OCI-M1 (cell line): Measurements from ENCODE around the gene ZNRF3.

Experiments used
- DNase-seq: peaks from one replicate; lab custom pipeline; 2025; lab: John Stamatoyannopoulos, UW

ZNRF3 gene

DNA sequence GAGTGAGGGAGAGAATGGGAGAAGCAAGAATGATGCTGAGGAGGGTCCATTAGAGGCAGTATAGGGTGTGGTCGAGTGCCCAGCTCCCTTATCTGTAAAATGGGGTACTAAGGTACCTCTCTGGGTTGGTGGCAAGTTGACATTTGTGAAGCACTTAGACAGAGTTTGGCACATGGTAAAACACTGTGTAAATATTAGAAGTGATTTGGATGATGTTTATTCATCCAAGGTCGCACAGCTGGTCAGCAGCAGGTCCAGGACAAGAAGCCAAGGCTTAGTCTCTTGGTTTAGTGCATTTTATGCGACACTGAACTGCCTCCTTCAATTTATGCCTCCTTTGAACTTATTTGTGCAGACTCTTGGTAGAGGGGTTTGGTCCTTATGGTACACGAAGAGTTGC is 208.9 kb downstream of the ZNRF3 start:
- no peak for DNase-seq

DNA sequence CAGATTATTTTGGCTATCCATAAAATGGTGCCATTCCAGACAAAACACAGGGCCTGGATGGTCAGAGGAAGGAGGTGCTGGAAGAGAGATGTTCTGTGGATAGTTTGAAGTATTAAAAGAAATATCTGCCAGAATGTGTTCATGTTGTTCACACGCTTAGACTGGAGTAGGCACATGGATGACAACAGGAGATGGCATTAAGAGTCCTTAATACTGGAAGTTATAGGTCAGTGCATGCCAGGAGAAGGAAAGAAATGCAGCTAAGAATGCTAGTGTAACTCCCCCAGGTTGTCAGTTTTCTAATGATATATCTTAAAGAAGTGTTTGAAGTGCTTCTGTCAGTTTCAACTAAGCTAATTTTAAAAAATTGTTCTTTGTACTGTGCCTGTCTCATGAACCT is 209.7 kb downstream of the ZNRF3 start:
- DNase-seq: no peak

DNA sequence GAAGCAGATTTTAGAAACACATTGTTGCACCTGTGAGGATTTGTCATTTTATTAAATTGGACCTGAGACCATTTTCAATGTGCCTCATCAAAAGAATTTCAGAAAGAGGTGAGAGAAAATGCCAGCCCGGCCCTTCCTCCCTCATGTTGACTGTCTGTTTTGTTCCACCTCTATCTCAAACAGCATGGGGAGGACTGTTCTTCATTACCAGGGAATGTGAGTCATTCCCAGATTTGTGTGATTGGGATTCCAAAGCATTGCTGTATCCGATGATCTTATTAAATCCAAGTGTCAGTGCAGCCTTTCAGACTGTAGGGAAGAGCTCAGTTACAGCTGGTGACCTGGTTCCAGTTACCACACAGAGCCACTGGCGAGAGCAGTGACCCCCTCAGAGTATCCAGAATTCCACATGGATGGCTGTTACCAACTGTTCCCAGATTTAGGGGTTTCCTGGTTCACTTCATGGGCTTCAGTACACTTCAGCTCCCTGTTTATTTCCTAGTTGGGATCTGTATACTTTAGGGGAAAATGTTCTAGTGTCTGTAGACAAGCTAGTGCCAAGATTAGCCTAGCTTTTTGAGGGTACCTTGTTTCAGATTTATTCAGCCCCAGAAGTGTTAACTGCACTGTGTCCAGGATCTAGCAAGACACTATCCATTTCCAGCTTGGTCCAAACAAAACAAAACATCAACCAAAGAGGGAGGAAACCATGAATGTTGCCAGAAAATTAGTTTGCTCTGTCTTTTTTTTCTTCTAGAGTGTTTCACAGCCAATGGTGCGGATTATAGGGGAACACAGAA is 210.3 kb downstream of the ZNRF3 start:
- no peak for DNase-seq

DNA sequence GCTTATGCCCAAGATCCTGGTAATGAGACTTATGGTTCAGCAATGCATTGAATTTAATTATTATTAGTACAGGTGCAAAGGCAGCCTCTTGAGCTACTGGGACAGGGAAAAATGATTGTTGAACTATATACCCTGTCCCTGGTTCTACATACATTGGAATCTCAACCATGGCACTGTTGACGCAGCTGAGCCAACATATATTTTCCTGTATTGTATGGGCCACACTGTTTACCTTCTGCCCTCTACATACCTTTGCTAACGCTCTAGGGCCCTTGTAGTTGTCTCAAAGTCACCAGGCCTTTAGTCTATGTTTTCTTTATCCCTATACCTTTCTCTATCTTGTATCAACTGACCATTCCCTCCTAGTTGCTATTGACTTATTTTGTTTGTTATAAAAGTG is 212.1 kb downstream of the ZNRF3 start:
- no peak for DNase-seq

DNA sequence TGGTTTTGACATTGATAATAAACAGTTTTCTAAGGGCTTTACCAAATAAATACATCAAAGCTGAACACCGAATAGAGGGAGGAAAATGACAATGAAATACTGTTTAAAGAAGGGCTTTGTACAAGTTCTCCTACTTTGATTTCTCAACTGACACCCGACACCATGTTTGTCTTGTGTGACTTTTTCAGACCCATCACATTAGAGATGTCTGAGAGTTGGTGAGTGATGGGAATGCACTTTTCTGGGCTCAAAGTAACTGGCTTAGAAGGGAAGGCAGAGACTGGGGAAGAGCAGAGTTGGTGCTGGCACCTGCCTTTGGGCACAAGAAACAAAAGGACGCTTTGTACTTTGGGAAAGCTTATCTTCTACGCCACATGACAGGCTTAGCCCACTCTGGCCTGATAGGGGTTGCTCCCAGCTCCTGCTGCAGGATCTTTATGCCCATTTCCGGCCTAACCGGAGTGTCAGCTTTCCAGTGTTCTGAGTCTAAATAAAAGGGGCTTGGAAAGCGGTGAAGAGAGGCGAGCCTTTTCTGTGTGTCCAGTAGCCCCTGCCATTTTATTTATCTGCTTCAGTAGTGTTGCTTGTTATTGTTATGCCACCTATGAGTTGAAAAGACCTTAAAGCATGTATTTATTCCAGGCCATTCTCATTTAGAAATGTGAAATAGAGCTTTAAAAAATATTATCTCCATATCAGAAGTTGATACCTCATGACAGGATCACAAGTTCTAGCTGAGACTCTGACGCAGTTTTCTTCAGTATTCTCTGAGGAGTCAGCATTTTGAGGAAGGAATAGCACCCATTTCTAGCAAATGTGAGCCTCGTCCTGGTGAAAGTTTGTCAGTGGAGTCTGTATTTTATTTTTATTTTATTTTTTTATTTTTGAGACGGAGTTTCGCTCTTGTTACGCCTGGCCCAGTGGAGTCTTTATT is 213.6 kb downstream of the ZNRF3 start:
- DNase-seq: peak; percentile 90

DNA sequence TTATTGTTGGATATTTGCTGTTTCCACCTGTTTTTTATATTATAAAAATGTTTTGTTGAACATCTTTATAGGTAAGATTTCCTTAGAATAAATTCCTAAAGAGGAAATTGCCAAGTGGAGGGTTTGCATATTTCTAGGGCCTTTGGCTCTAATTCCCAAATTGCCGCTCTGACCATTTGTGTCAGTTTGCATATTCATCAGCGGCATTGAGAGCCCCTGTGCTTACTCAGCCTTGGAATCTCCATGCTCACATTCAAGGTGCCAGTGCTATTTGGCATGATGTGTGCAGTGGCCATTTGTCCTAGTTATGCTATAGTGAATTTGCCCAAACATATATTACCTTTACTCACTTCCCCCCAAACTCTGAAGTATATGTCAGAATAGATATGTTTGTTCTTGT is 214.9 kb downstream of the ZNRF3 start:
- no peak for DNase-seq

DNA sequence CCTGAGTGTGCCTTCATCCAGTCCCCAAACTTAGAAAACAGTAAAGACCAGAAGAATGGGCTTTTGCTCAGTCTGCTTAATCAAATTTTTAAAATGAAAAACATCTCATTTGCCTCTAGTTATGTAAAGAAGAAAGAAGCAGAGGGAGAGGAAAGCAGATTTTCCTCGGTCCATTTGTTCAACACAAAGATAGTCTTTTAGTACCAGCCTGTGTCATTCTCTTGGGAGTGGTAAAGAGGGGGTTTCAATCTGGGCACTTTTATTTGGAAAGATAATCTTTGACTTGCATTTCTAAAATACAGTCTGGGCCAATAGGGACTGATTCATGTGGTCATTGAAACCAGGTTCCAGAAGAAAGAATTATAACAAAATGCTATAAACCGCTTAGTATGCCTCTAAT is 218.9 kb downstream of the ZNRF3 start:
- no peak for DNase-seq

DNA sequence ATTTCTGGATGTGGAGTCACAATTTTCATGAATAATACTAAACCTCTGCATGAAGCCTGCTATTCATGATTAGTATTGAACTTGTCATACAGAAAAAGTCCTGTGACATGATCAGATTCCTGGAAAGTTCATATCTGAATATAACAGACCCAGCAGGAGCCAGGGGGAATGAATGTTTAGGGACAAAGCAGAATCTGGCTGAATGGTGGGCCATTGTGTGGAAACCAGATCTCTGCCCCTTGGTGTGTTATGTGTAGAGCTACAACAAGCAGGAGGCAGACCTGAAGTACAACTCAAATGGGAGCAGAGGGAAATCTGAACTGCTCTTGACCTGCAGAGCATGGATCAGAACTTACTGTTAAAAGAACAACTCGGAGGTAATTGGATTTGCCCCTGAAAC is 219.7 kb downstream of the ZNRF3 start:
- peak; percentile 27 for DNase-seq

DNA sequence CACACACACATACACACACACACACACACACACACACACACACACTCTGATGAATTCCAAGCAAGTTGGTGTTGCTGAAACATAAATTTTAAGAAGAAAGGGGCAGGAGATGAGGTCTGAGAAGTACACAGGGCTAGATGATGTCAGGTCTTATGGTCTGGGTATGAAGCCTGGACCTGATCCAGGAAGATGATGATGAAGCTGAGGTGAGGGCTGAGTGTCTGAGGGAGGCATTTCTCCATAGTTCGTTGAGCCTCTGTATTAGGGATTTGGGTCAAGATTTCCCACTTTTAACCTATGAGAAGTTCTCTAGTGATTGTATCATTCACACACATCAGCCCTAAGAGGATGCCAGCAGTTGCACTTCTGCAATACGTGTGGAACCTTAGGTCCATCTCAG is 222.1 kb downstream of the ZNRF3 start:
- DNase-seq: no peak

DNA sequence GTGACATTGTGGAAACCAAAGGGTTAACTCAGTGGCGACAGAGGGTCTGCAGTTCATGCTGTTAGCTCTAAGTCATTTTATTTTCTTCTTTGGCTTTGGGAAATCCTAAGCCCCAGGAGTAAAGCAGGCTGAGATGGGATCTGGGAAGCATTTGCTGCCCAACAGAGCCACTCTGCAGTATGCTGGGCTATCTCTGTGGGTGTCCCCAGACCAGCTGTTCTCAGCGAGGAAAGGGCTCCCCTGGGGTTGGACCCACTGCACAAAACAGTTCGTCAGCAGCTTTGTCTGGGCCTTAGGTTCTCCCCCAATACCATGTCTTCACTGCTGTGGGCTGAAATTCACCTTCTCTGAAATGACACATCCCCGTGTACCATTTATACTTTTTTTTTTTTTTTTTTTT is 223.5 kb downstream of the ZNRF3 start:
- no peak for DNase-seq
